ENCODE data around the gene SERPINB4. TPM values are rescaled to one million over a fixed set of nuclear protein-coding genes. Genes with fewer than 3 reads are reported as not detected.

Gene SERPINB4
- total and polyA plus RNA-seq, 2 experiments from 2014 or later: 1.2 to 1.5 TPM

DNA sequence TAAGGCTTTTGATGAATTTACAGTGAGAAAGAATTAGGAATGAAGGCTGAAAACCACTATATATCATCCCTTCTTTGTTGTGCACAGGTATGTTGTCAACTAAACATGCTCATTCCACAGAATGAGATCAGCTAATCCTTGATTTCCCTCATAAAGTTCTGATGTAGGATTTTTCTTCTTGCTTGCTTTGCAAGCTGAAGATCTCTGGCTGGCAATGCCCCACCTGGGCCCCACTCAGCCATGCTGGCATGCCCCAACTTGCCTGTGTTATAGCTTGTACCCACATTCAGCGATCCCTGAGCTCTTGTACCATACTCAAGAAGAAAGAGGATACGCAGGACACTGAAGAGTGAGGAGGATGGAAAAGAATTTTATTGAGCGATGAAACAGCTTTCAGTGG lies 40.7 kb upstream of the SERPINB4 start (continued):
- TF ChIP-seq, protein P1, sequence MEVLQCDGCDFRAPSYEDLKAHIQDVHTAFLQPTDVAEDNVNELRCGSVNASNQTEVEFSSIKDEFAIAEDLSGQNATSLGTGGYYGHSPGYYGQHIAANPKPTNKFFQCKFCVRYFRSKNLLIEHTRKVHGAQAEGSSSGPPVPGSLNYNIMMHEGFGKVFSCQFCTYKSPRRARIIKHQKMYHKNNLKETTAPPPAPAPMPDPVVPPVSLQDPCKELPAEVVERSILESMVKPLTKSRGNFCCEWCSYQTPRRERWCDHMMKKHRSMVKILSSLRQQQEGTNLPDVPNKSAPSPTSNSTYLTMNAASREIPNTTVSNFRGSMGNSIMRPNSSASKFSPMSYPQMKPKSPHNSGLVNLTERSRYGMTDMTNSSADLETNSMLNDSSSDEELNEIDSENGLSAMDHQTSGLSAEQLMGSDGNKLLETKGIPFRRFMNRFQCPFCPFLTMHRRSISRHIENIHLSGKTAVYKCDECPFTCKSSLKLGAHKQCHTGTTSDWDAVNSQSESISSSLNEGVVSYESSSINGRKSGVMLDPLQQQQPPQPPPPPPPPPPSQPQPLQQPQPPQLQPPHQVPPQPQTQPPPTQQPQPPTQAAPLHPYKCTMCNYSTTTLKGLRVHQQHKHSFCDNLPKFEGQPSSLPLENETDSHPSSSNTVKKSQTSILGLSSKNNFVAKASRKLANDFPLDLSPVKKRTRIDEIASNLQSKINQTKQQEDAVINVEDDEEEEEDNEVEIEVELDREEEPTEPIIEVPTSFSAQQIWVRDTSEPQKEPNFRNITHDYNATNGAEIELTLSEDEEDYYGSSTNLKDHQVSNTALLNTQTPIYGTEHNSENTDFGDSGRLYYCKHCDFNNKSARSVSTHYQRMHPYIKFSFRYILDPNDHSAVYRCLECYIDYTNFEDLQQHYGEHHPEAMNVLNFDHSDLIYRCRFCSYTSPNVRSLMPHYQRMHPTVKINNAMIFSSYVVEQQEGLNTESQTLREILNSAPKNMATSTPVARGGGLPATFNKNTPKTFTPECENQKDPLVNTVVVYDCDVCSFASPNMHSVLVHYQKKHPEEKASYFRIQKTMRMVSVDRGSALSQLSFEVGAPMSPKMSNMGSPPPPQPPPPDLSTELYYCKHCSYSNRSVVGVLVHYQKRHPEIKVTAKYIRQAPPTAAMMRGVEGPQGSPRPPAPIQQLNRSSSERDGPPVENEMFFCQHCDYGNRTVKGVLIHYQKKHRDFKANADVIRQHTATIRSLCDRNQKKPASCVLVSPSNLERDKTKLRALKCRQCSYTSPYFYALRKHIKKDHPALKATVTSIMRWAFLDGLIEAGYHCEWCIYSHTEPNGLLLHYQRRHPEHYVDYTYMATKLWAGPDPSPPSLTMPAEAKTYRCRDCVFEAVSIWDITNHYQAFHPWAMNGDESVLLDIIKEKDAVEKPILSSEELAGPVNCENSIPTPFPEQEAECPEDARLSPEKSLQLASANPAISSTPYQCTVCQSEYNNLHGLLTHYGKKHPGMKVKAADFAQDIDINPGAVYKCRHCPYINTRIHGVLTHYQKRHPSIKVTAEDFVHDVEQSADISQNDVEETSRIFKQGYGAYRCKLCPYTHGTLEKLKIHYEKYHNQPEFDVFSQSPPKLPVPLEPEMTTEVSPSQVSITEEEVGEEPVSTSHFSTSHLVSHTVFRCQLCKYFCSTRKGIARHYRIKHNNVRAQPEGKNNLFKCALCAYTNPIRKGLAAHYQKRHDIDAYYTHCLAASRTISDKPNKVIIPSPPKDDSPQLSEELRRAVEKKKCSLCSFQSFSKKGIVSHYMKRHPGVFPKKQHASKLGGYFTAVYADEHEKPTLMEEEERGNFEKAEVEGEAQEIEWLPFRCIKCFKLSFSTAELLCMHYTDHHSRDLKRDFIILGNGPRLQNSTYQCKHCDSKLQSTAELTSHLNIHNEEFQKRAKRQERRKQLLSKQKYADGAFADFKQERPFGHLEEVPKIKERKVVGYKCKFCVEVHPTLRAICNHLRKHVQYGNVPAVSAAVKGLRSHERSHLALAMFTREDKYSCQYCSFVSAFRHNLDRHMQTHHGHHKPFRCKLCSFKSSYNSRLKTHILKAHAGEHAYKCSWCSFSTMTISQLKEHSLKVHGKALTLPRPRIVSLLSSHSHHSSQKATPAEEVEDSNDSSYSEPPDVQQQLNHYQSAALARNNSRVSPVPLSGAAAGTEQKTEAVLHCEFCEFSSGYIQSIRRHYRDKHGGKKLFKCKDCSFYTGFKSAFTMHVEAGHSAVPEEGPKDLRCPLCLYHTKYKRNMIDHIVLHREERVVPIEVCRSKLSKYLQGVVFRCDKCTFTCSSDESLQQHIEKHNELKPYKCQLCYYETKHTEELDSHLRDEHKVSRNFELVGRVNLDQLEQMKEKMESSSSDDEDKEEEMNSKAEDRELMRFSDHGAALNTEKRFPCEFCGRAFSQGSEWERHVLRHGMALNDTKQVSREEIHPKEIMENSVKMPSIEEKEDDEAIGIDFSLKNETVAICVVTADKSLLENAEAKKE (CRISPR knock-in tag; IDR thresholded peaks at IDR 0.05): no peak
- TF ChIP-seq ZNF114 (CRISPR knock-in tag; IDR thresholded peaks at IDR 0.05): no peak
- no peak for TF ChIP-seq STAT1 (IDR thresholded peaks at IDR 0.05; ENCODE audit: unreplicated experiment)
- no peak for TF ChIP-seq JUNB (IDR thresholded peaks at IDR 0.05; ENCODE audit: unreplicated experiment)
- TF ChIP-seq, protein P2, sequence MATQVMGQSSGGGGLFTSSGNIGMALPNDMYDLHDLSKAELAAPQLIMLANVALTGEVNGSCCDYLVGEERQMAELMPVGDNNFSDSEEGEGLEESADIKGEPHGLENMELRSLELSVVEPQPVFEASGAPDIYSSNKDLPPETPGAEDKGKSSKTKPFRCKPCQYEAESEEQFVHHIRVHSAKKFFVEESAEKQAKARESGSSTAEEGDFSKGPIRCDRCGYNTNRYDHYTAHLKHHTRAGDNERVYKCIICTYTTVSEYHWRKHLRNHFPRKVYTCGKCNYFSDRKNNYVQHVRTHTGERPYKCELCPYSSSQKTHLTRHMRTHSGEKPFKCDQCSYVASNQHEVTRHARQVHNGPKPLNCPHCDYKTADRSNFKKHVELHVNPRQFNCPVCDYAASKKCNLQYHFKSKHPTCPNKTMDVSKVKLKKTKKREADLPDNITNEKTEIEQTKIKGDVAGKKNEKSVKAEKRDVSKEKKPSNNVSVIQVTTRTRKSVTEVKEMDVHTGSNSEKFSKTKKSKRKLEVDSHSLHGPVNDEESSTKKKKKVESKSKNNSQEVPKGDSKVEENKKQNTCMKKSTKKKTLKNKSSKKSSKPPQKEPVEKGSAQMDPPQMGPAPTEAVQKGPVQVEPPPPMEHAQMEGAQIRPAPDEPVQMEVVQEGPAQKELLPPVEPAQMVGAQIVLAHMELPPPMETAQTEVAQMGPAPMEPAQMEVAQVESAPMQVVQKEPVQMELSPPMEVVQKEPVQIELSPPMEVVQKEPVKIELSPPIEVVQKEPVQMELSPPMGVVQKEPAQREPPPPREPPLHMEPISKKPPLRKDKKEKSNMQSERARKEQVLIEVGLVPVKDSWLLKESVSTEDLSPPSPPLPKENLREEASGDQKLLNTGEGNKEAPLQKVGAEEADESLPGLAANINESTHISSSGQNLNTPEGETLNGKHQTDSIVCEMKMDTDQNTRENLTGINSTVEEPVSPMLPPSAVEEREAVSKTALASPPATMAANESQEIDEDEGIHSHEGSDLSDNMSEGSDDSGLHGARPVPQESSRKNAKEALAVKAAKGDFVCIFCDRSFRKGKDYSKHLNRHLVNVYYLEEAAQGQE (IDR thresholded peaks at IDR 0.05; ENCODE audit: unreplicated experiment): no peak
- TF ChIP-seq, protein P3, sequence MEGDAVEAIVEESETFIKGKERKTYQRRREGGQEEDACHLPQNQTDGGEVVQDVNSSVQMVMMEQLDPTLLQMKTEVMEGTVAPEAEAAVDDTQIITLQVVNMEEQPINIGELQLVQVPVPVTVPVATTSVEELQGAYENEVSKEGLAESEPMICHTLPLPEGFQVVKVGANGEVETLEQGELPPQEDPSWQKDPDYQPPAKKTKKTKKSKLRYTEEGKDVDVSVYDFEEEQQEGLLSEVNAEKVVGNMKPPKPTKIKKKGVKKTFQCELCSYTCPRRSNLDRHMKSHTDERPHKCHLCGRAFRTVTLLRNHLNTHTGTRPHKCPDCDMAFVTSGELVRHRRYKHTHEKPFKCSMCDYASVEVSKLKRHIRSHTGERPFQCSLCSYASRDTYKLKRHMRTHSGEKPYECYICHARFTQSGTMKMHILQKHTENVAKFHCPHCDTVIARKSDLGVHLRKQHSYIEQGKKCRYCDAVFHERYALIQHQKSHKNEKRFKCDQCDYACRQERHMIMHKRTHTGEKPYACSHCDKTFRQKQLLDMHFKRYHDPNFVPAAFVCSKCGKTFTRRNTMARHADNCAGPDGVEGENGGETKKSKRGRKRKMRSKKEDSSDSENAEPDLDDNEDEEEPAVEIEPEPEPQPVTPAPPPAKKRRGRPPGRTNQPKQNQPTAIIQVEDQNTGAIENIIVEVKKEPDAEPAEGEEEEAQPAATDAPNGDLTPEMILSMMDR (conservative IDR thresholded peaks at IDR 0.05; ENCODE audit: low read depth in 2 of 2): no peak
- no peak for TF ChIP-seq EZH2 (IDR thresholded peaks at IDR 0.05; ENCODE audit: low read depth, unreplicated experiment)

Measured in GM23338 (cell line).